Osteoblast (primary cell): ENCODE data around the gene NCKAP5. TPM values are rescaled to one million over a fixed set of nuclear protein-coding genes. Genes with fewer than 3 reads are reported as not detected.
A peak's percentile ranks its signal among the peaks of the same experiment; 100 is the strongest.

ENCODE experiments used
- DNase-seq: peaks from one replicate; pipeline ENCODE4 v3.0.0; 2011; ENCODE audit warnings: low spot score, mixed read lengths; ENCODE audit not compliant: insufficient read length; ENCODE audit errors: missing footprints
- H2AFZ ChIP-seq: 2 replicates; pipeline ENCODE4 v1.6.0; 2011; ENCODE audit warnings: mild to moderate bottlenecking, low read length
- H3K27ac ChIP-seq: 2 replicates; pipeline ENCODE4 v1.5.1; 2011; ENCODE audit warnings: mild to moderate bottlenecking, low read depth, low read length, moderate library complexity
- H3K27me3 ChIP-seq: 2 replicates; pipeline ENCODE4 v1.6.0; 2012; ENCODE audit warnings: mild to moderate bottlenecking, control low read depth, inconsistent platforms, low read length, moderate library complexity; ENCODE audit not compliant: insufficient read depth
- H3K36me3 ChIP-seq: 2 replicates; pipeline ENCODE4 v1.5.1; 2011; ENCODE audit warnings: mild to moderate bottlenecking, low read length, control low read depth, moderate library complexity; ENCODE audit not compliant: insufficient read depth
- H3K4me1 ChIP-seq: 2 replicates; pipeline ENCODE4 v1.5.1; 2011; ENCODE audit warnings: mild to moderate bottlenecking, low read length, control low read depth, moderate library complexity; ENCODE audit not compliant: insufficient read depth
- H3K4me2 ChIP-seq: 2 replicates; pipeline ENCODE4 v1.6.0; 2011; ENCODE audit warnings: mild to moderate bottlenecking, low read length; ENCODE audit not compliant: insufficient read depth
- H3K4me3 ChIP-seq: fragments of 200-600 bp; sonication (generic); 3 replicates; pipeline ENCODE4 v1.5.1; 2012; ENCODE audit warnings: mild to moderate bottlenecking, low read length, inconsistent platforms; ENCODE audit not compliant: insufficient read depth
- H3K79me2 ChIP-seq: 2 replicates; pipeline ENCODE4 v1.6.0; 2012; ENCODE audit warnings: mild to moderate bottlenecking, low read length, control low read depth, inconsistent platforms; ENCODE audit not compliant: insufficient read depth
- H3K9me3 ChIP-seq: 2 replicates; pipeline ENCODE4 v1.5.1; 2011; ENCODE audit warnings: low read depth, low read length, control low read depth
- H4K20me1 ChIP-seq: 2 replicates; pipeline ENCODE4 v1.6.0; 2012; ENCODE audit warnings: mild to moderate bottlenecking, low read length, control low read depth; ENCODE audit not compliant: insufficient read depth
- total RNA-seq: library from RNA; depleted of rRNA; stranded (reverse); fragments of >200 nt; gene quantifications from 2 replicates; pipeline ENCODE4 v1.2.3, GENCODE V29; 2012
- TF ChIP-seq, protein P1 (sequence below): IDR thresholded peaks from 2 replicates; pipeline ENCODE4 v1.5.1; 2011; ENCODE audit warnings: mild to moderate bottlenecking, low read depth, low read length, moderate library complexity; ENCODE audit errors: extremely low read depth

NCKAP5 gene
- total RNA-seq, 1 donor: 1.8 TPM

- Histone ChIP-seq H3K4me3 (no peak overlapping the region), H3K4me2 (no peak overlapping the region), H3K27me3 (no peaks in the 10 kb centered on the region), H4K20me1 (no peaks in the 10 kb centered on the region), H3K27ac (no peak overlapping the region), H3K9me3 (no peaks in the 10 kb centered on the region), H2AFZ (no peak overlapping the region), H3K79me2 (no peaks in the 10 kb centered on the region), H3K4me1 (peaks cover 12% of the 10 kb centered on the region), H3K36me3 (no peaks in the 10 kb centered on the region)
- DNase-seq: no peak
- TF ChIP-seq, protein P1, sequence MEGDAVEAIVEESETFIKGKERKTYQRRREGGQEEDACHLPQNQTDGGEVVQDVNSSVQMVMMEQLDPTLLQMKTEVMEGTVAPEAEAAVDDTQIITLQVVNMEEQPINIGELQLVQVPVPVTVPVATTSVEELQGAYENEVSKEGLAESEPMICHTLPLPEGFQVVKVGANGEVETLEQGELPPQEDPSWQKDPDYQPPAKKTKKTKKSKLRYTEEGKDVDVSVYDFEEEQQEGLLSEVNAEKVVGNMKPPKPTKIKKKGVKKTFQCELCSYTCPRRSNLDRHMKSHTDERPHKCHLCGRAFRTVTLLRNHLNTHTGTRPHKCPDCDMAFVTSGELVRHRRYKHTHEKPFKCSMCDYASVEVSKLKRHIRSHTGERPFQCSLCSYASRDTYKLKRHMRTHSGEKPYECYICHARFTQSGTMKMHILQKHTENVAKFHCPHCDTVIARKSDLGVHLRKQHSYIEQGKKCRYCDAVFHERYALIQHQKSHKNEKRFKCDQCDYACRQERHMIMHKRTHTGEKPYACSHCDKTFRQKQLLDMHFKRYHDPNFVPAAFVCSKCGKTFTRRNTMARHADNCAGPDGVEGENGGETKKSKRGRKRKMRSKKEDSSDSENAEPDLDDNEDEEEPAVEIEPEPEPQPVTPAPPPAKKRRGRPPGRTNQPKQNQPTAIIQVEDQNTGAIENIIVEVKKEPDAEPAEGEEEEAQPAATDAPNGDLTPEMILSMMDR: no peak
Observed at GRCh38 chr2:133562558-133562957, 5.7 kb downstream of the NCKAP5 start.

DNA sequence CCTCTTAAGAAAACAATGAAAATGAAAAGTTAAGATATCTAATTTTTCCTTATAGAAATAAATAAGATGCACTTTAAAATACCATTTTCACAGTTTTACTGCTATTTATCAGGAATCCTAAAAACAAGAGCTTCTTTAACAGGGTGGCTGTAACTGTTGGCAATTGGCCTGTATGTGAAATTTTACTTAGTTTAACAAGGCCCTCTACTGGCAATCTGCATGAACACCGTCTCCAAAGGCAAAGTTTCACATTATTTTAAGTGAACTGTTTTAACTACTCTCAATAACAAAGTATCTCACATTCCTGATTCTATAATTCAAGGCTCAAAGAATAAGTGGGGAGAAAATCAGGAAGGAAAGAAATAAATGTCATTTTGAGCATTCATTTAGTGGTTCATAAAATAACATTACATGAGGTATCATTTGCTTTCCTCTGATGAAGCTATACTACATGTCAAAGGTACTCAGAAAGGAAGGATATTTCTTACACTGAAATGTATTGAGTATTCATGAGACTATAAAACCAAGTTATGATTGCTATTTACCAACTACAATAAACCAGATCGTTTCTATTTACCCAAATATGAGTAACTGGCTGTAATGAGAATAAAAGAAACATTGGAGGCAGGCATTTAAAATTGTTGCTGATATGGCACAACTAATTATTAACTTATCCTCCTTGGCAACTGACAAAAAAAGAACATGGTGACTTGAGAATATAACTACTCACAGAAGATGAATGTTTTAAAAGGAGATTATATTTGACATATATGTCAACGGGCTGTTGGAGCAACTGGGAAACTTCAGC is 7.0 kb downstream of the NCKAP5 start:
- Histone ChIP-seq H3K4me2 (no peak overlapping the region), H4K20me1 (no peaks in the 10 kb centered on the region), H3K4me3 (no peak overlapping the region), H3K27me3 (no peaks in the 10 kb centered on the region), H3K27ac (no peak overlapping the region), H3K4me1 (no peaks in the 10 kb centered on the region), H3K9me3 (no peaks in the 10 kb centered on the region), H2AFZ (no peak overlapping the region), H3K36me3 (no peaks in the 10 kb centered on the region), H3K79me2 (no peaks in the 10 kb centered on the region)
- TF ChIP-seq, protein P1: peak; percentile 79
- DNase-seq: peak; percentile 66

- Histone ChIP-seq H3K79me2 (no peaks in the 10 kb centered on the region), H3K9me3 (no peaks in the 10 kb centered on the region), H3K27me3 (peaks cover 4% of the 10 kb centered on the region), H3K36me3 (no peaks in the 10 kb centered on the region), H3K27ac (no peak overlapping the region), H4K20me1 (no peaks in the 10 kb centered on the region), H2AFZ (no peak overlapping the region), H3K4me2 (no peak overlapping the region), H3K4me1 (no peaks in the 10 kb centered on the region), H3K4me3 (no peak overlapping the region)
- DNase-seq: no peak
- TF ChIP-seq, protein P1: no peak
Observed at GRCh38 chr2:133557614-133558013, 10.6 kb downstream of the NCKAP5 start.

- H4K20me1 ChIP-seq: no peaks in the 10 kb centered on the region
- no peaks in the 10 kb centered on the region for H3K4me1 ChIP-seq
- TF ChIP-seq, protein P1: no peak
- peaks cover 4% of the 10 kb centered on the region for H3K27me3 ChIP-seq
- H3K79me2 ChIP-seq: no peaks in the 10 kb centered on the region
- no peak overlapping the region for H3K4me3 ChIP-seq
- H3K4me2 ChIP-seq: no peak overlapping the region
- H2AFZ ChIP-seq: no peak overlapping the region
- no peaks in the 10 kb centered on the region for H3K36me3 ChIP-seq
- no peaks in the 10 kb centered on the region for H3K9me3 ChIP-seq
- no peak overlapping the region for H3K27ac ChIP-seq
- no peak for DNase-seq
Observed at GRCh38 chr2:133553838-133554408, 14.3 kb downstream of the NCKAP5 start.
